Fibroblast of mammary gland (primary cell): ENCODE results near the gene ZNF516.

Experiments
- DNase-seq: peaks from one replicate; pipeline ENCODE4 v3.0.0-alpha.2; 2010; ENCODE audit warnings: low read depth
- H3K4me3 ChIP-seq: 2 replicates; pipeline ENCODE4 v1.5.1; 2011; ENCODE audit warnings: low read depth, mild to moderate bottlenecking, low read length, moderate library complexity; ENCODE audit not compliant: control insufficient read depth
- TF ChIP-seq, protein P1 (sequence below): conservative IDR thresholded peaks from 2 replicates; pipeline ENCODE4 v1.5.1; 2011; ENCODE audit warnings: low read depth, low read length, inconsistent platforms; ENCODE audit not compliant: control insufficient read depth, insufficient read depth

The ZNF516 gene

GRCh38 chr18:76495435-76496193 is 572 bp upstream of the ZNF516 start:
- TF ChIP-seq, protein P1, sequence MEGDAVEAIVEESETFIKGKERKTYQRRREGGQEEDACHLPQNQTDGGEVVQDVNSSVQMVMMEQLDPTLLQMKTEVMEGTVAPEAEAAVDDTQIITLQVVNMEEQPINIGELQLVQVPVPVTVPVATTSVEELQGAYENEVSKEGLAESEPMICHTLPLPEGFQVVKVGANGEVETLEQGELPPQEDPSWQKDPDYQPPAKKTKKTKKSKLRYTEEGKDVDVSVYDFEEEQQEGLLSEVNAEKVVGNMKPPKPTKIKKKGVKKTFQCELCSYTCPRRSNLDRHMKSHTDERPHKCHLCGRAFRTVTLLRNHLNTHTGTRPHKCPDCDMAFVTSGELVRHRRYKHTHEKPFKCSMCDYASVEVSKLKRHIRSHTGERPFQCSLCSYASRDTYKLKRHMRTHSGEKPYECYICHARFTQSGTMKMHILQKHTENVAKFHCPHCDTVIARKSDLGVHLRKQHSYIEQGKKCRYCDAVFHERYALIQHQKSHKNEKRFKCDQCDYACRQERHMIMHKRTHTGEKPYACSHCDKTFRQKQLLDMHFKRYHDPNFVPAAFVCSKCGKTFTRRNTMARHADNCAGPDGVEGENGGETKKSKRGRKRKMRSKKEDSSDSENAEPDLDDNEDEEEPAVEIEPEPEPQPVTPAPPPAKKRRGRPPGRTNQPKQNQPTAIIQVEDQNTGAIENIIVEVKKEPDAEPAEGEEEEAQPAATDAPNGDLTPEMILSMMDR: no peak
- peak; percentile 77 for DNase-seq
- H3K4me3 ChIP-seq: peak overlapping the region; percentile 76

DNA sequence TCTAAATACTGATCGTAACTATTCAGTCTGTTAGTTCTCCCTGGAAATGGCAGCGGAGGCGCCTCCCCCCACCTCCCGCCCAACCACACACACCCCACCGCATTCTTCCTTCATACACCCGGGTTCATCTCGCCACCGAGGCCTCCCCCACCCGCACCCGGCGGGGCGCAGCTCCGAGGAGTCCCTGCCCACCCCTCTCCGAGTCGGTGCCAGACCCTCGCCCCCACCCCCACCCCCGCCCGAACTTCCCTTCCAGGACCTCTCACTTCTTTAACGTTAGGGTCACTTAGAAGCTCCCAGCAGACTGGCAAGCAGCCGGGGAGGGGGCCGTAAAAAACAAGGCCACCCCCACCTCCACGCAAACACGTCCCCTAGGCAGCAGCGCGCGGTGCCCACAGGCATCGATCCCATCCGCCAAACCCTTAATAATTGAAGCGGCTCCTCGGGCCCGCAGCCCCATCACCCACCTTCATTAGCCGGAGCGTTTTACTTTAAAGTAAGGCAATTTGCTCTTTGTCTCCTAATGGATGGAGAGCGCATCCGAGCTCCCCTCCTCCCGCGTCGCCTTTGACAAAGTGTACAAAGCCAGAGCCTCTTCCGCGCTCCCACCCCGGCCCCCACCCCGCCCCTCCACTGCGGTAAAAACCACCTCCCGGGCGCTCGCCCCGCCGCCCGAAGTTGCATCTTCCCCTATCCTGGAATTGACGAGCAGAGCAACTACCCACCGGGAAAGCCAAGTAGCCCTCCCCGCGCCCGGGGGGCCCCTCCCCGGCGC is 624 bp downstream of the ZNF516 start:
- peak overlapping the region; percentile 92 for H3K4me3 ChIP-seq
- TF ChIP-seq, protein P1: no peak
- peak; percentile 42 for DNase-seq

DNA sequence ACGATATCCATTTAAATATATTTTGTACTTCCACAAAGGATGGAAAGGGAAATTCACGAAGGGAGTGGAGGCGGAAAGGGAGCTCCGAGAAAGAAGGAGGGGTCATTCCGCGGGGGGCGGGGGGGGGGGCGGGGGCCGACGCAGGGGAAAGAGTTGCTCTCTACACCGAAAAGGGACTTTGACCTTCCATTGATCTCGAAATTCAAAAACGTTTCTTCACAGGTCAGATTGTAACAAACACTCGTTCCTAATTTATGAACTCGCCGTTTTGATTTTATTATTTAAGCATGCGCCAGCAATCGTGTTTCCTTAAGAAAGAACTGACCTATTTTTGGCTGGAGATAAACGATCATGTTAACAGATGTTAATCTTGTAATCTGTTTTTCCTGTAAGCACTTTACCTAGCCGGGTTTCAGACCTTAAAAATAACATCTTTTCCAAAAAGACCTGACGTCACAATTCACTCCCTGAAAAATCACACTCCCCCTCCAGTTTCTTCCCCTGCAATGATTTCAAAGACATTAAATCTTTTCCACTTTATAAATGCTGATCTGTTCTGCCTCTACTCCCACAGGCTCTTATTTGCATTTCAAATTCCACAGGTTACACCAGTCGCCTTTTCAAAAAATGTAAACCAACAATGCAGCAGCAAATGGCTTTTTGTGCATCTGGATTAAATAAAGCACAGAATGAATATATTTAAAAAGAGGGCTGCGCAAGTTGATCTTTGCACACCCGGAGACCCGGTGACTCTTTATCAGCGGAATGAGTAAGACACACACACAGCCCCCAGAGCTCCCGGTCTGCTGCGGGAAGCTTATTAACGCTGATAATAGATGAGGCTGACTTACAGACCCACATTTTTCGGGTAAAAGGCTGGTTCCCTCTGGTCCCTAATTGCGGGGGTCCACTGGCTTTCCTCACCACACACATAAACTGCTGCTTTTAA is 1.6 kb downstream of the ZNF516 start:
- peak overlapping the region; percentile 92 for H3K4me3 ChIP-seq
- TF ChIP-seq, protein P1: no peak
- DNase-seq: peak; percentile 72

- peak; percentile 98 for DNase-seq
- TF ChIP-seq, protein P1: no peak
- peak overlapping the region; percentile 92 for H3K4me3 ChIP-seq
Observed at GRCh38 chr18:76492669-76493212, 2.3 kb downstream of the ZNF516 start.

DNA sequence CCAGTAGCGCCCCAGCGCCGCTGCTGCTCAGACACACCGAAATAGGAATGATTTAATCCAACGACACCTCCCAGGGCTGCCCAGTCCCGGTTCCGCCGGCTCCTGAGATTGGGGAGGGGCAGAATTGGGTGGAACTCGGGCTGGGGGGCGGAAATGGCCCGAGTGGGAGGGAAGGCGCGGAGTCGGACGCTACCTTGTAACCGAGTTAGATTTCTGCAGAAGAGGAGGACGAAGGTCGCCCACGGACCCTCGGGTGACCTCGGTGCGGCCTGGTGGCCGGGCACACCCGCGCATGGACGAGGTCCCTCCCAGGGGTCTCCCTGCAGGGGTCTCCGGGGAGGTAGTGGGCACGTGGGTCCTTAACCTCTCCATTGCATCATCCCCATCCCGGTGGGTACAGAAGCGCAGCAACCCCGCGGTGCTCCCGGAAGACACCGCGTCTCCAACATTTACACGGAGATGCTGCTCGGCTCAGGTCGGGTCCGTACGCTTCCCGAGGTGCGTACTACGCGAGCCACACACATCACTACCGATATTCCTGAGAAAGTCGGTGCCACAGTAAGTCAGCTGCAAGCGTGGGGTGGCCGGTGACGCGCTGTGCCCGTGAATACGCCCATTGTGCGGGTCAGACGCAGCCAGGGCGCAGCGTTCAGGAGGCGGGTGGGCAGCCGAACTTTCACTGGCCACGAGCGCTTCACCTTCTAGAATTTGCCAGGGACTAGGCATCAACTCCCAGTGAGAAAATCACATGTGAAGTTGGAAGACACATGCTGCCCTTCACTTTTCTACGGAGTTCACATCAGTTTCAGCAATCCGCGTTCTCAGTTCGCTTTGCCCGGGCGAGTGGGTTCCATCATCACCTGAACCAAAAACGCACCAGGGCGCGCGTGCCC is 3.0 kb downstream of the ZNF516 start:
- peak overlapping the region; percentile 92 for H3K4me3 ChIP-seq
- TF ChIP-seq, protein P1: no peak
- peak; percentile 39 for DNase-seq
